PC-9 (cell line): ENCODE results near the gene CSH2. TPM values are rescaled to one million over a fixed set of nuclear protein-coding genes. Genes with fewer than 3 reads are reported as not detected.
"Not testable (repeated sequence)": the region's sequence is repeated elsewhere in the genome, so short reads cannot be mapped to it uniquely, and the experiment has no call there.

Experiments used
- BruUV-seq: library from RNA; stranded (reverse); fragments of 400-500 nt; replicated peaks from 2 replicates; lab custom pipeline; 2021; lab: Mats Ljungman, UMichigan
- CTCF ChIA-PET: fragments of 300-600 bp; sonication (Branson Sonifier 250); formaldehyde crosslinking; loops from one replicate; lab custom pipeline; 2022; ENCODE audit warnings: antibody characterized with exemption; lab: Charles Lee
- POLR2A ChIA-PET: fragments of 300-600 bp; sonication (Branson Sonifier 250); formaldehyde crosslinking; loops from one replicate; lab custom pipeline; 2022; ENCODE audit warnings: antibody characterized with exemption; ENCODE audit not compliant: unreplicated experiment; lab: Charles Lee
- DNase-seq, 2 experiments: peaks; one replicate each; pipeline versions ENCODE4 v3.0.0 to v3.0.0-alpha.2; 2015 to 2022; ENCODE audit warnings: mixed read lengths in 1 of 2
- H2AFZ ChIP-seq: fragments of 200-600 bp; sonication (generic); 2 replicates; pipeline ENCODE4 v1.8.1; 2017; ENCODE audit warnings: antibody characterized with exemption
- H3F3A ChIP-seq: fragments of 200-600 bp; sonication (generic); 2 replicates; pipeline ENCODE4 v1.8.1; 2017; ENCODE audit warnings: antibody characterized with exemption, mild to moderate bottlenecking, low read depth; ENCODE audit not compliant: insufficient read depth
- H3K27ac ChIP-seq: fragments of 200-600 bp; sonication (generic); 2 replicates; pipeline ENCODE4 v1.6.1; 2016; ENCODE audit warnings: mixed run types
- H3K27me3 ChIP-seq: fragments of 200-600 bp; sonication (generic); 2 replicates; pipeline ENCODE4 v1.6.1; 2016; ENCODE audit warnings: low read depth, mixed run types; ENCODE audit not compliant: insufficient read depth
- H3K36me3 ChIP-seq: fragments of 200-600 bp; sonication (generic); 2 replicates; pipeline ENCODE4 v1.6.1; 2016; ENCODE audit warnings: low read depth, mixed run types
- H3K4me1 ChIP-seq: fragments of 200-600 bp; sonication (generic); replicated peaks from 2 replicates; pipeline ENCODE4 v1.6.1; 2016; ENCODE audit warnings: mixed run types; ENCODE audit not compliant: insufficient read depth
- H3K4me2 ChIP-seq: fragments of 200-600 bp; sonication (generic); 2 replicates; pipeline ENCODE4 v1.6.1; 2017; ENCODE audit warnings: mixed run types
- H3K4me3 ChIP-seq: fragments of 200-600 bp; sonication (generic); 2 replicates; pipeline ENCODE4 v1.6.1; 2016; ENCODE audit warnings: mixed run types
- H3K79me2 ChIP-seq: fragments of 200-600 bp; sonication (generic); 2 replicates; pipeline ENCODE4 v1.6.1; 2017; ENCODE audit warnings: low read depth, mixed run types
- H3K9me2 ChIP-seq: fragments of 200-600 bp; sonication (generic); 2 replicates; pipeline ENCODE4 v1.8.1; 2017; ENCODE audit warnings: mild to moderate bottlenecking; ENCODE audit not compliant: insufficient read depth
- H3K9me3 ChIP-seq: fragments of 200-600 bp; sonication (generic); 2 replicates; pipeline ENCODE4 v1.8.1; 2016; ENCODE audit warnings: low read depth; ENCODE audit not compliant: insufficient read depth
- H4K20me1 ChIP-seq: fragments of 200-600 bp; sonication (generic); 2 replicates; pipeline ENCODE4 v1.8.1; 2017; ENCODE audit not compliant: insufficient read depth
- CTCF ChIP-seq: fragments of 200-600 bp; sonication (generic); conservative IDR thresholded peaks from 2 replicates; pipeline ENCODE4 v1.6.1; 2017; ENCODE audit warnings: mixed run types, antibody characterized with exemption, mild to moderate bottlenecking, moderate library complexity
- EZH2 ChIP-seq: fragments of 200-600 bp; sonication (generic); IDR thresholded peaks from 2 replicates; pipeline ENCODE4 v1.8.0; 2017; ENCODE audit warnings: antibody characterized with exemption, low read depth
- intact Hi-C: fragments of 100-400 bp; cut with micrococcal nuclease; formaldehyde crosslinking; loops from one replicate; pipeline ENCODE4 v1.10.0; 2022; ENCODE audit not compliant: unreplicated experiment
- total RNA-seq: library from RNA; stranded (reverse); gene quantifications from 2 replicates; pipeline ENCODE4 v1.2.3, GENCODE V29; 2021

Gene CSH2
- total RNA-seq, 1 experiment from 2014 or later: not detected

GRCh38 chr17:63869491-63870291 is 3.8 kb downstream of the CSH2 start:
- CTCF ChIA-PET: interaction anchor here (0.6 to 0.7 kb wide), 3 partner anchors 18 to 169 kb away, joined by 3 read pairs; no protein-coding TSS in a partner anchor
- H2AFZ ChIP-seq, H3K79me2 ChIP-seq, H3K9me2 ChIP-seq, H3F3A ChIP-seq, H3K36me3 ChIP-seq, H3K4me1 ChIP-seq, H3K27ac ChIP-seq, H3K4me3 ChIP-seq, H3K4me2 ChIP-seq, H3K9me3 ChIP-seq, H3K27me3 ChIP-seq, H4K20me1 ChIP-seq, intact Hi-C loops, BruUV-seq: not testable (repeated sequence)
- POLR2A ChIA-PET: interaction anchor here (0.6 kb wide), 1 partner anchor 671 kb away, joined by 4 read pairs; no protein-coding TSS in a partner anchor
- peak; percentile 30 to 75 for DNase-seq

GRCh38 chr17:63866625-63867024 is 6.9 kb downstream of the CSH2 start:
- BruUV-seq, H3K27ac ChIP-seq, H3K9me2 ChIP-seq, H3K4me1 ChIP-seq, H3K4me2 ChIP-seq, intact Hi-C loops, H3K4me3 ChIP-seq, H3K36me3 ChIP-seq, DNase-seq, H2AFZ ChIP-seq, H3F3A ChIP-seq, POLR2A ChIA-PET, CTCF ChIA-PET, H3K9me3 ChIP-seq, H3K79me2 ChIP-seq, H4K20me1 ChIP-seq, H3K27me3 ChIP-seq: not testable (repeated sequence)

DNA sequence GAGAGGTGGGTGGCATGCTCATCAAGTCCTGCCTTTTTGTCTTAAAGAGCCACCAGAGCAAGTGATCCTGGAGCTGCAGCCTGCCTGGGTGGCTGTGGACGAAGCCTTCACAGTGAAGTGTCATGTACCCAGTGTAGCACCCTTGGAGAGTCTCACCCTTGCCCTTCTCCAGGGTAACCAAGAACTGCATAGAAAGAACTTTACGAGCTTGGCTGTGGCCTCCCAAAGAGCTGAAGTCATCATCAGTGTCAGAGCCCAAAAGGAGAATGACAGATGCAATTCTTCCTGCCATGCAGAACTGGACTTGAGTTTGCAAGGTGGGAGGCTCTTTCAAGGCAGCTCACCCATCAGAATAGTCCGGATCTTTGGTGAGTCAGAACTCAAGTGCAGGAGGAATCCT is 14.2 kb downstream of the CSH2 start:
- H3K36me3 ChIP-seq: no peaks in the 10 kb centered on the region
- CTCF ChIA-PET: no interaction called here
- POLR2A ChIA-PET: no interaction called here
- no peak for DNase-seq
- no peaks in the 10 kb centered on the region for H3K4me1 ChIP-seq
- BruUV-seq: no TSS peak
- TF ChIP-seq CTCF: no peak
- TF ChIP-seq EZH2: no peak
- no peaks in the 10 kb centered on the region for H3K9me3 ChIP-seq
- H3K27ac ChIP-seq: no peak overlapping the region
- no peaks in the 10 kb centered on the region for H4K20me1 ChIP-seq
- intact Hi-C loops: no loop called here
- no peaks in the 10 kb centered on the region for H3K9me2 ChIP-seq
- H2AFZ ChIP-seq: no peak overlapping the region
- H3F3A ChIP-seq: no peaks in the 10 kb centered on the region
- H3K27me3 ChIP-seq: peaks cover 10% of the 10 kb centered on the region
- H3K4me2 ChIP-seq: no peak overlapping the region
- no peak overlapping the region for H3K4me3 ChIP-seq
- H3K79me2 ChIP-seq: no peaks in the 10 kb centered on the region

DNA sequence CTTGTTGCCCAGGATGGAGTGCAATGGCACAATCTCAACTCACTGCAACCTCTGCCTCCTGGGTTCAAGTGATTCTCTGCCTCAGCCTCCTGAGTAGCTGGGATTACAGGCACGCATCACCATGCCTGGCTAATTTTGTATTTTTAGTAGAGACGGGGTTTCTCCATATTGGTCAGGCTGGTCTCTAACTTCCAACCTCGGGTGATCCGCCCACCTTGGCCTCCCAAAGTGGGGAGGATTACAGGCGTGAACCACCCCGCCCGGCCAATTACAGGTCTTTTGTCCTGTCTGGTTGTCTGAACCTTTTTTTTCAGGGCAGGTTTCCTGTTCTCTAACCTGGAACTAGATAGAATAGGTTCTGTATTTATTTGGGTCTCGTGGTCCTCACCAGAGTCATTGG is 17.1 kb downstream of the CSH2 start:
- BruUV-seq, H3K36me3 ChIP-seq, H3K9me2 ChIP-seq, H3K79me2 ChIP-seq, intact Hi-C loops, H3K27ac ChIP-seq, H2AFZ ChIP-seq, H3K9me3 ChIP-seq, H3K4me3 ChIP-seq, H4K20me1 ChIP-seq, H3K4me2 ChIP-seq, H3K4me1 ChIP-seq, CTCF ChIA-PET, POLR2A ChIA-PET, DNase-seq, H3F3A ChIP-seq: not testable (repeated sequence)
- peaks cover 10% of the 10 kb centered on the region for H3K27me3 ChIP-seq
